GM21576 (cell line): Measurements from ENCODE around the gene SBNO2.
"Not testable (repeated sequence)": the region's sequence is repeated elsewhere in the genome, so short reads cannot be mapped to it uniquely, and the experiment has no call there.

Source experiments
- ATAC-seq: cut with Tn5 transposase; IDR thresholded peaks from one replicate; pipeline ENCODE4 v1.9.1; 2021; ENCODE audit warnings: mild to moderate bottlenecking, moderate library complexity; ENCODE audit not compliant: unreplicated experiment

SBNO2 gene

GRCh38 chr19:1173845-1174809, at the start of gene SBNO2:
SBNO2 (minus strand) TSS chr19:1174268; CDS start chr19:1154276, 19,992 bp downstream.
- ATAC-seq = peak; percentile 62

DNA sequence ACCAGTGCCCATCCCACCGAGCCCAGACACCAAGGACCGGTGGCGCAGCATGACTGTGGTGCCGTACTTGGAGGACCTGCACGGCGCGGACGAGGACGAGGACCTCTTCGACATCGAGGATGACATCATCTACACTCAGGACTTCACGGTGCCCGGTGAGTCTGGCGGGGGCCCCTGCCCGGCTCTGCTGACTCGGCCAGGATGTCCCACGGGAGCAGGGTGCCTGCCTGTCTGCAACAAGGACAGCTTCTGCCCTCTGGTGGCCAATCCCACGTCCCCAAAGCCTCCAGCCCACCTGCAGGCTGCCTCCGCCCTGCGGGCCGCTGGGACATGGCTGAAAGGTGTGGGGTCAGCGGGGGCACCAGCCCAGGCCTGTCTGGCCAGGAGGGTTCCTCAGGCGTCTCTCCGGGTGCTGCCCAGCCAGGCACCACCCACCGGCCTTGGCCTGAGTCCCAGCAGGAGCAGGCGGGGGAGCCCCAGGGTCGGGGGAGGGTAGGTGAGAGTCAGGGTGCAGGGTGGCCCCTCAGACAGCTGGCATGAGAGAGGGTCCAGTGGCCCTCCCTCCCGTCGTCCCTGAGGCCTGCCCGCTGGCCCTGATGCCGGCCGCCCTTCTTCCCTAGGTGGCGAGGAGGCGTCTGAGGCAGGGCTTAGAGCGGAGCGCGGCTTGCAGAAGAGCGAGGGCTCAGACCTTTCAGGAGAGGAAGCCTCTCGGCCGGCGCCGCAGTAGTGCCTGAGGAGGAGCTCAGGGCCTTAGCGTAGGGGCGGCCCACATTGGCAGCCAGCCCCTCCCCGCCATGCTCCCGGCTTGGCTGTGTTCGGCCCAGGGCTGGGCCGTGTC, 49.2 kb upstream of the SBNO2 start:
- ATAC-seq = no peak

DNA sequence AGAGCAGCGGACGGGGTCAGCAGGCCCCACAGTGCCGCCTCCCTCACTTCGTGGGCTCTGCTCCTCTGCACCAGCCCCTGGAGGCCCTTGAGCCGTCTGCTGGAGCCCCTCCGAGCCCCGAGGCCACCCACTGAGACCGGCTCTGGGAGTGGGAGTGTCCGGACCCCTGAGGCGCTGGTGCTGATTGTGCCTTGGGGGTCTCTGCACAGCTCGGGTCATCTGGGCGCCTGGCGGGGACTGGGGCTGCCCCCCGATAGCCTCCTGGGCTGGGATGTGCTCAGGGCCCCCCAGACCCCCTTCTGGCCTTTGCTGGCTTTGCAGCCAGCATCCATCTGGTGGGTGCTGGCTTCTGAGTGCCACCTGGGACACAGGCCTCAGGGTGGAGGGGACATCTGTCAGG, 48.3 kb upstream of the SBNO2 start:
- ATAC-seq = no peak

DNA sequence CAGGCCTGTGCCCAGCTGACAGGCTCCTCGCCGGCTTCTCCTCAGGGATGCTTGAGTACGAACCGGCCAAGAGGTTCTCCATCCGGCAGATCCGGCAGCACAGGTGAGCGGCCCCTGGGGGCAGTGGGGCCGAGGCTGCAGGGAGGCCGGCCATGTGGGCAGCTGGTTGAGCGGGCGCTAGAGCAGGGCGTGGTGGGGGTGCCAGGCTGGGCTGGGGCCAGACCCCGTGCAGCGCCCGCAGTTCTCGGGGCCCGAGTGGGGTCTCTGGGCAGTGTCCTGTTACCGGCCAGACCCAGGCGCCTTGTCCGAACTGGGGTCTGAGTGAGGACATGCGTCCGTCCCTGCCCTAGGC, 47.8 kb upstream of the SBNO2 start:
- ATAC-seq = no peak

GRCh38 chr19:1220976-1221903, 47.2 kb upstream of the SBNO2 start:
- ATAC-seq = no peak

- ATAC-seq = no peak
Observed at GRCh38 chr19:1220477-1220930, 46.4 kb upstream of the SBNO2 start.

DNA sequence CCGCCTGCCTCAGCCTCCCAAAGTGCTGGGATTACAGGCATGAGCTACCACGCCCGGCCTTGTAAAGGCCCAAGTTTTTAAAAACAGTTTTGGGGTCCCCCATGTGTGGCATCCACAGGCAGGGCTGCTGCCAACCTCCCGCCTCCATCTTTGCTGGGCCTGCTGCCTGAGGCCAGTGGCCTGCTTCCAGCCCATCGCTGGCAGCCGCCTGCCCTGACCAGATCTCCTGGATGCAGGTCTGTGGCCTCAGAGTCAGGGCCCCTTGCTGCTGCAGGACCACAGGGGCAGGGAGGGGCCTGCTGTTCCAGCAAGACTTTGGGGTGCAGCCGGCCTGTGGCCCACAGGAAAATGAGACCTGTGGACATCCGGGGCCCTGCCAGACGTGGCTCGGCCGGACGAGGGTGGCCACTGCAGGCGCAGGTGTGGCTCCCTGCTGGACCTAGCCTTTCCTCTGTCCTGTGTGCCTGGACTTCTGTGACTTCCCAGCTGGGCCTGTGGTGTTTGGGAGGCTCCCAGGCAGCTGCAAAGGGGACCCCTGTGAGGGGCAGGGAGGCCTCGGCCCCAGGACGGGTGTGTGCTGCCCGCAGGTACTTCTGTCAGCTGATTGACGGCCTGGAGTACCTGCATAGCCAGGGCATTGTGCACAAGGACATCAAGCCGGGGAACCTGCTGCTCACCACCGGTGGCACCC, 45.9 kb upstream of the SBNO2 start:
- no peak for ATAC-seq

DNA sequence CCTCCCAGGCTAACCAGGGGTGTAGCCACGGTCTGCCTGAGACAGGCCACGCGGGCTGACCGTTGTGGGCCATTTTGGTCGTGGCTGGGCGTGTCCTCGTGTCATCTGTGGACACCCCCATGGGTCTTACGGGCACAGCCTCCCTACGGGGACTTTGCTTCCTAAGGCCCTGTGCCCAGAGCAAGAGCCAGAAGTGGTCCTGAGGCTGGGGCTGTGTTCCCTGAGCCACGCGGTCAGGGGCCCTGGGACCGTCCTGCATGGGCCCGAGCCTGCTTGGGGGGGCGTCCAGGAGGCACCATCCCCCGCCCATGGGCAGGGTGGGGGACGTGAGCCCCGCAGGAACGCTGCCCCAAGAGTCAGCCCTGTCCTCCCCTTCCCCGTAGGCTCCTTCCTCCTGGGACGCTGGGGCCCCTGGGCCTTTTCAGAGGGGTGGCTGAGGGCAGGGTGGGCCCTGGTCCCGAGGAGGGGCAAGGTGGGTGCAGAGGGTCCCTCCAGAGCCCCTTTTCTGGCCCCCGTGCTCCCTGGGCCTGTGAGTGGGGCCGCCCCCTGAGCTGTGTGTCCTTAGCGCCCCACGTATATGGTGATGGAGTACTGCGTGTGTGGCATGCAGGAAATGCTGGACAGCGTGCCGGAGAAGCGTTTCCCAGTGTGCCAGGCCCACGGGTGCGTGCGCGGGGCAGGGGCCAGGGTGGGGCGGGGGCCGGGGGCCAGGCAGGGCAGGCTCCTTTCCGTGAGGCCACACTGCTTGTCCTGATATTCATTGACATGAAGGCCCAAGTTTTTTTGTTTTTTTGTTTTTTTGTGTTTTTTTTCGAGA, 44.9 kb upstream of the SBNO2 start:
- ATAC-seq = no peak

GRCh38 chr19:1217366-1217765, 43.3 kb upstream of the SBNO2 start:
- ATAC-seq = no peak

DNA sequence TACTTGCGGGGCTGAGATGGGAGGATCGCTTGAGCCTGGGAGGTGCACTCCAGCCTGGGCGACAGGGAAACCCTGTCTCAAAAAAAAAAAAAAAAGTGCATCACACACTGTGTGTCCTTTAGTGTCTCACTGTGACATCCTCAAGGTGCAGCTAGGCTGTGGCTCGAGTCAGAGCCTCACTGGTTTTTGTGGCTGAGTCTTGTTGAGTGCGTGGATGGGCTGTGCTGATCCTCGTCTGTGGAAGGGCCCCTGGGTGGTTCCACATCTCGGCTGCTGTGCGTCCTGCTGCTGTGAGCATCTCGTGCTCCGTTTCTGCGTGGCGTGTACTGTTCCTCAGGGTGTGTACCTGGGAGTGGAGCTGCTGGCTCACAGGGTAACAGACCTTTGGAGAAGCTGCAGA, 42.7 kb upstream of the SBNO2 start:
- ATAC-seq = no peak

GRCh38 chr19:1214862-1215731, 41.0 kb upstream of the SBNO2 start:
- ATAC-seq = no peak

DNA sequence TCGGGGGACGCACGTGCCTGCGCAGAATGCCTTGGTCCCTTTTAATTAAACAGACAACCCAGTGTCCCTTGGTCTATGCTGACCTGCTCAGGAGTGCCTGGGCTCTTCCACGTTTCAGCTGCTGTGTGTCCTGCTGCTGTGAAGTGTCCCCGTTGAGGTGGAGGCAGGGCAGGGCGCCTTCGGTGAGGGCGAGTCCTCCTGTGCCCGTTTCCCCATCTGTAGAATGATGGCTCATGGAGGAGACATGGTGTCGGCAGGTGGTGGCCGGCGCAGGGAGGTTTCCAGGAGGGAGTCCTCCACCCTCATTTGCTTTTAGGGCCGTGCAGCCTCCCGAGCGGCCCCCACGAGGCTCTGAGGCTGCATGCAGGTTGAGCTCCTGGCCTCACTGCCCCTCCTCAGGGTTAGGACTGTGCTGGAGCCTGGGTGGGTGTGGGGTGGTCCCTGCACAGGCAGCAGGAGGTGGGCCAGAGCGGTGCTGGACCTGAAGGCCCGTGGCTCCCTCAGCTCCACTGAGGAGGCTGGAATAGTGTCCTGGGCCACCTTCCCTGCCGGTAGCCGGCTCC, 40.3 kb upstream of the SBNO2 start:
- no peak for ATAC-seq

GRCh38 chr19:1213391-1214286, 39.6 kb upstream of the SBNO2 start:
- no peak for ATAC-seq

- ATAC-seq = no peak
Observed at GRCh38 chr19:1211494-1212234, 37.6 kb upstream of the SBNO2 start.

- ATAC-seq = no peak
Observed at GRCh38 chr19:1210227-1210538, 36.1 kb upstream of the SBNO2 start.

GRCh38 chr19:1208830-1209229, 34.8 kb upstream of the SBNO2 start:
- not testable (repeated sequence) for ATAC-seq
